SU-DHL-6 (cell line): ENCODE results near the gene ABHD15.

Source experiments
- EZH2phosphoT487 ChIP-seq: fragments of 200-600 bp; sonication (generic), shearing (Covaris generic); conservative IDR thresholded peaks from 2 replicates; pipeline ENCODE4 v1.6.1; 2018; ENCODE audit warnings: mild to moderate bottlenecking, antibody characterized with exemption, low read length, moderate library complexity, mixed read lengths
- TF ChIP-seq, protein P1 (sequence below): fragments of 200-600 bp; sonication (generic); IDR thresholded peaks from one replicate; pipeline ENCODE4 v1.5.1; 2017; ENCODE audit warnings: antibody characterized with exemption, mild to moderate bottlenecking, low read length, moderate library complexity; ENCODE audit not compliant: insufficient read depth, poor library complexity, severe bottlenecking

DNA sequence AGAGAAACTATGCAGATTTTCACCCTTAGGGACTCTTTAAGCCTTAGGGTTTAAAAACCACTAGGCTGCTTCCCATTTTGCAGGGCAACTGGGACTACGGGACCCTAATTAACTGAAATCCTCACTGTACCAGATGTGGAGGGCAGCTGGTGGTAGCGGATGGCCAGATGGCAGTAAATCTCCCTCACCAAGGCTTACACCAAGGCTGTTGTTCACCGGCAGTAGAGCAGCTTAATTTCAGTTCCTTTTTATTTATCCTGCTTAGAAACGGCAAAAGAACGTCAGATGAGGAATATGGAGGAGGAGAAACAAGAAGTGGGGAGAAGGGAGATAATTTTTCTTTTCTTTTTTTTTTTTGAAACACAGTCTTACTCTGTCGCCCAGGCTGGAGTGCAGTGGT is 6.5 kb downstream of the ABHD15 start:
- TF ChIP-seq, protein P1, sequence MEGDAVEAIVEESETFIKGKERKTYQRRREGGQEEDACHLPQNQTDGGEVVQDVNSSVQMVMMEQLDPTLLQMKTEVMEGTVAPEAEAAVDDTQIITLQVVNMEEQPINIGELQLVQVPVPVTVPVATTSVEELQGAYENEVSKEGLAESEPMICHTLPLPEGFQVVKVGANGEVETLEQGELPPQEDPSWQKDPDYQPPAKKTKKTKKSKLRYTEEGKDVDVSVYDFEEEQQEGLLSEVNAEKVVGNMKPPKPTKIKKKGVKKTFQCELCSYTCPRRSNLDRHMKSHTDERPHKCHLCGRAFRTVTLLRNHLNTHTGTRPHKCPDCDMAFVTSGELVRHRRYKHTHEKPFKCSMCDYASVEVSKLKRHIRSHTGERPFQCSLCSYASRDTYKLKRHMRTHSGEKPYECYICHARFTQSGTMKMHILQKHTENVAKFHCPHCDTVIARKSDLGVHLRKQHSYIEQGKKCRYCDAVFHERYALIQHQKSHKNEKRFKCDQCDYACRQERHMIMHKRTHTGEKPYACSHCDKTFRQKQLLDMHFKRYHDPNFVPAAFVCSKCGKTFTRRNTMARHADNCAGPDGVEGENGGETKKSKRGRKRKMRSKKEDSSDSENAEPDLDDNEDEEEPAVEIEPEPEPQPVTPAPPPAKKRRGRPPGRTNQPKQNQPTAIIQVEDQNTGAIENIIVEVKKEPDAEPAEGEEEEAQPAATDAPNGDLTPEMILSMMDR = no peak
- TF ChIP-seq EZH2phosphoT487 = no peak
